ENCODE measurements around the gene PPP1R1A.

- TF ChIP-seq EZH2 (IDR thresholded peaks at IDR 0.05) = no peak
- TF ChIP-seq, protein P1, sequence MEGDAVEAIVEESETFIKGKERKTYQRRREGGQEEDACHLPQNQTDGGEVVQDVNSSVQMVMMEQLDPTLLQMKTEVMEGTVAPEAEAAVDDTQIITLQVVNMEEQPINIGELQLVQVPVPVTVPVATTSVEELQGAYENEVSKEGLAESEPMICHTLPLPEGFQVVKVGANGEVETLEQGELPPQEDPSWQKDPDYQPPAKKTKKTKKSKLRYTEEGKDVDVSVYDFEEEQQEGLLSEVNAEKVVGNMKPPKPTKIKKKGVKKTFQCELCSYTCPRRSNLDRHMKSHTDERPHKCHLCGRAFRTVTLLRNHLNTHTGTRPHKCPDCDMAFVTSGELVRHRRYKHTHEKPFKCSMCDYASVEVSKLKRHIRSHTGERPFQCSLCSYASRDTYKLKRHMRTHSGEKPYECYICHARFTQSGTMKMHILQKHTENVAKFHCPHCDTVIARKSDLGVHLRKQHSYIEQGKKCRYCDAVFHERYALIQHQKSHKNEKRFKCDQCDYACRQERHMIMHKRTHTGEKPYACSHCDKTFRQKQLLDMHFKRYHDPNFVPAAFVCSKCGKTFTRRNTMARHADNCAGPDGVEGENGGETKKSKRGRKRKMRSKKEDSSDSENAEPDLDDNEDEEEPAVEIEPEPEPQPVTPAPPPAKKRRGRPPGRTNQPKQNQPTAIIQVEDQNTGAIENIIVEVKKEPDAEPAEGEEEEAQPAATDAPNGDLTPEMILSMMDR (IDR thresholded peaks at IDR 0.05) = no peak
- TF ChIP-seq EZH2phosphoT487 (IDR thresholded peaks at IDR 0.05) = no peak
Observed at GRCh38 chr12:54529581-54529980, 58.9 kb downstream of the PPP1R1A start.

Measured in neural progenitor cell (in vitro differentiated cells).